NCI-H1048 (cell line): ENCODE data around the gene IQSEC1.

Experiments used
- DNase-seq: peaks from one replicate; lab custom pipeline; 2025; lab: John Stamatoyannopoulos, UW

IQSEC1 gene

GRCh38 chr3:13085846-13086179 lies 12.6 kb upstream of the IQSEC1 start:
- no peak for DNase-seq

- no peak for DNase-seq
Observed at GRCh38 chr3:13085081-13085845, 12.0 kb upstream of the IQSEC1 start.

- no peak for DNase-seq
Observed at GRCh38 chr3:13083898-13084297, 10.7 kb upstream of the IQSEC1 start.

GRCh38 chr3:13083254-13083653 lies 10.0 kb upstream of the IQSEC1 start:
- DNase-seq = no peak

- DNase-seq = no peak
Observed at GRCh38 chr3:13082677-13083076, 9.4 kb upstream of the IQSEC1 start.

GRCh38 chr3:13081603-13082360 lies 8.6 kb upstream of the IQSEC1 start:
- DNase-seq = no peak

- no peak for DNase-seq
Observed at GRCh38 chr3:13080591-13080990, 7.4 kb upstream of the IQSEC1 start.

GRCh38 chr3:13080026-13080425 lies 6.8 kb upstream of the IQSEC1 start:
- DNase-seq = no peak

GRCh38 chr3:13079510-13079909 lies 6.3 kb upstream of the IQSEC1 start:
- DNase-seq = no peak

- no peak for DNase-seq
Observed at GRCh38 chr3:13079051-13079450, 5.8 kb upstream of the IQSEC1 start.

GRCh38 chr3:13078163-13078905 lies 5.1 kb upstream of the IQSEC1 start:
- DNase-seq = no peak

GRCh38 chr3:13077431-13078162 lies 4.4 kb upstream of the IQSEC1 start:
- DNase-seq = no peak

- no peak for DNase-seq
Observed at GRCh38 chr3:13075986-13076654, 2.9 kb upstream of the IQSEC1 start.

- no peak for DNase-seq
Observed at GRCh38 chr3:13075318-13075717, 2.1 kb upstream of the IQSEC1 start.

- DNase-seq = no peak
Observed at GRCh38 chr3:13074006-13074375, 762 bp upstream of the IQSEC1 start.

GRCh38 chr3:13072600-13073325 lies 466 bp downstream of the IQSEC1 start:
- no peak for DNase-seq

GRCh38 chr3:13072239-13072599 lies 1.0 kb downstream of the IQSEC1 start:
- DNase-seq = no peak

GRCh38 chr3:13071695-13072094 lies 1.5 kb downstream of the IQSEC1 start:
- DNase-seq = no peak

- no peak for DNase-seq
Observed at GRCh38 chr3:13070391-13071070, 2.7 kb downstream of the IQSEC1 start.

GRCh38 chr3:13069495-13069894 lies 3.7 kb downstream of the IQSEC1 start:
- no peak for DNase-seq
